Astrocyte (in vitro differentiated cells and primary cell): Measurements from ENCODE around the gene PCCB. TPM values are rescaled to one million over a fixed set of nuclear protein-coding genes. Genes with fewer than 3 reads are reported as not detected.

Experiments used
- DNase-seq: peaks from one replicate; pipeline ENCODE4 v3.0.0-alpha.2; 2010; ENCODE audit warnings: low read depth
- FAIRE-seq: peaks from 2 replicates; lab custom pipeline; 2011; peaks lifted over from hg19 to GRCh38; lab: Jason Lieb, UNC
- H2AFZ ChIP-seq: 2 replicates; pipeline ENCODE4 v1.6.0; 2012; ENCODE audit warnings: low read depth, low read length, inconsistent platforms
- H3K27ac ChIP-seq: 2 replicates; pipeline ENCODE4 v1.5.1; 2011; ENCODE audit warnings: low read depth, low read length, inconsistent platforms
- H3K27me3 ChIP-seq: 2 replicates; pipeline ENCODE4 v1.6.0; 2011; ENCODE audit warnings: low read length, inconsistent platforms; ENCODE audit not compliant: insufficient read depth
- H3K36me3 ChIP-seq: 2 replicates; pipeline ENCODE4 v1.5.1; 2011; ENCODE audit warnings: low read length, inconsistent platforms; ENCODE audit not compliant: insufficient read depth
- H3K4me1 ChIP-seq: 2 replicates; pipeline ENCODE4 v1.5.1; 2011; ENCODE audit warnings: low read length, inconsistent platforms; ENCODE audit not compliant: insufficient read depth
- H3K4me2 ChIP-seq: 2 replicates; pipeline ENCODE4 v1.6.0; 2012; ENCODE audit warnings: low read length, inconsistent platforms
- H3K4me3 ChIP-seq: 2 replicates; pipeline ENCODE4 v1.5.1; 2011; ENCODE audit warnings: low read depth, mild to moderate bottlenecking, low read length, inconsistent platforms; ENCODE audit not compliant: insufficient read depth
- H3K79me2 ChIP-seq: 2 replicates; pipeline ENCODE4 v1.6.0; 2012; ENCODE audit warnings: mild to moderate bottlenecking, low read length, inconsistent platforms; ENCODE audit not compliant: insufficient read depth
- H3K9ac ChIP-seq: 2 replicates; pipeline ENCODE4 v1.6.0; 2012; ENCODE audit warnings: mild to moderate bottlenecking, low read length, inconsistent platforms
- H3K9me3 ChIP-seq: 2 replicates; pipeline ENCODE4 v1.5.1; 2012; ENCODE audit warnings: low read depth, mild to moderate bottlenecking, low read length, inconsistent platforms; ENCODE audit not compliant: insufficient read depth
- H4K20me1 ChIP-seq: 2 replicates; pipeline ENCODE4 v1.6.0; 2012; ENCODE audit warnings: low read length, inconsistent platforms; ENCODE audit not compliant: insufficient read depth
- H3K27ac Mint-ChIP-seq: one replicate; pipeline ENCODE4 v1.8.0; 2021; ENCODE audit warnings: mild to moderate bottlenecking, mixed read lengths; ENCODE audit not compliant: unreplicated experiment
- H3K27me3 Mint-ChIP-seq: one replicate; pipeline ENCODE4 v1.8.0; 2021; ENCODE audit warnings: low read depth, mixed read lengths; ENCODE audit not compliant: unreplicated experiment
- H3K36me3 Mint-ChIP-seq: one replicate; pipeline ENCODE4 v1.8.0; 2021; ENCODE audit warnings: low read depth, mixed read lengths; ENCODE audit not compliant: unreplicated experiment
- H3K4me1 Mint-ChIP-seq: one replicate; pipeline ENCODE4 v1.8.0; 2021; ENCODE audit warnings: low read depth, mixed read lengths; ENCODE audit not compliant: unreplicated experiment
- H3K4me3 Mint-ChIP-seq: one replicate; pipeline ENCODE4 v1.8.0; 2021; ENCODE audit warnings: mild to moderate bottlenecking, moderate library complexity, mixed read lengths; ENCODE audit not compliant: unreplicated experiment
- H3K9me3 Mint-ChIP-seq: one replicate; pipeline ENCODE4 v1.8.0; 2021; ENCODE audit warnings: mild to moderate bottlenecking, mixed read lengths; ENCODE audit not compliant: unreplicated experiment
- CTCF ChIP-seq: IDR thresholded peaks from 2 replicates; pipeline ENCODE4 v1.5.1; 2011; ENCODE audit warnings: low read depth, mild to moderate bottlenecking, inconsistent platforms, low read length, moderate library complexity; ENCODE audit not compliant: insufficient read depth
- EZH2 ChIP-seq: IDR thresholded peaks from 2 replicates; pipeline ENCODE4 v1.6.1; 2012; ENCODE audit warnings: mild to moderate bottlenecking, low read length, inconsistent platforms; ENCODE audit not compliant: insufficient read depth
- total RNA-seq: library from RNA; stranded (reverse); gene quantifications from 2 replicates; pipeline ENCODE4 v1.2.1, GENCODE V29; 2021

The PCCB gene
- total RNA-seq, 1 donor from 2014 or later: 41.3 TPM

GRCh38 chr3:136291302-136291701 is 41.2 kb downstream of the PCCB start:
- no peak overlapping the region for H2AFZ ChIP-seq
- no peak overlapping the region for H3K4me3 ChIP-seq
- no peak overlapping the region for H3K4me3 Mint-ChIP-seq
- H3K27me3 ChIP-seq: no peaks in the 10 kb centered on the region
- H4K20me1 ChIP-seq: no peaks in the 10 kb centered on the region
- H3K4me2 ChIP-seq: no peak overlapping the region
- no peaks in the 10 kb centered on the region for H3K9me3 ChIP-seq
- peaks cover 4% of the 10 kb centered on the region for H3K36me3 Mint-ChIP-seq
- DNase-seq (no peak), FAIRE-seq (no peak)
- no peak overlapping the region for H3K27ac Mint-ChIP-seq
- H3K79me2 ChIP-seq: no peaks in the 10 kb centered on the region
- H3K4me1 ChIP-seq: no peaks in the 10 kb centered on the region
- no peaks in the 10 kb centered on the region for H3K9me3 Mint-ChIP-seq
- no peaks in the 10 kb centered on the region for H3K27me3 Mint-ChIP-seq
- H3K4me1 Mint-ChIP-seq: no peaks in the 10 kb centered on the region
- H3K36me3 ChIP-seq: peaks cover 5% of the 10 kb centered on the region
- H3K27ac ChIP-seq: no peak overlapping the region
- no peak overlapping the region for H3K9ac ChIP-seq
- TF ChIP-seq CTCF (no peak), EZH2 (no peak)

- no peak for TF ChIP-seq EZH2
- no peak overlapping the region for H3K9ac ChIP-seq
Observed at GRCh38 chr3:136292500-136292899, 42.4 kb downstream of the PCCB start.

GRCh38 chr3:136293279-136293678 is 43.1 kb downstream of the PCCB start:
- Mint-ChIP-seq H3K27me3 (no peaks in the 10 kb centered on the region), H3K4me3 (no peak overlapping the region), H3K4me1 (no peaks in the 10 kb centered on the region), H3K9me3 (peaks cover 2% of the 10 kb centered on the region), H3K36me3 (peaks cover 5% of the 10 kb centered on the region), H3K27ac (no peak overlapping the region)
- Histone ChIP-seq H2AFZ (no peak overlapping the region), H3K36me3 (peaks cover 5% of the 10 kb centered on the region), H3K79me2 (no peaks in the 10 kb centered on the region), H3K4me1 (no peaks in the 10 kb centered on the region), H4K20me1 (no peaks in the 10 kb centered on the region), H3K4me2 (no peak overlapping the region), H3K9ac (no peak overlapping the region), H3K4me3 (no peak overlapping the region), H3K9me3 (no peaks in the 10 kb centered on the region), H3K27me3 (no peaks in the 10 kb centered on the region), H3K27ac (no peak overlapping the region)
- FAIRE-seq (no peak), DNase-seq (no peak)
- no peak for TF ChIP-seq CTCF
- TF ChIP-seq EZH2: no peak

More at GRCh38 chr3:136292500-136292899, 42.4 kb downstream of the PCCB start:
- Mint-ChIP-seq H3K4me3 (no peak overlapping the region), H3K9me3 (peaks cover 1% of the 10 kb centered on the region), H3K36me3 (peaks cover 5% of the 10 kb centered on the region), H3K27me3 (no peaks in the 10 kb centered on the region), H3K4me1 (no peaks in the 10 kb centered on the region), H3K27ac (no peak overlapping the region)
- Histone ChIP-seq H2AFZ (no peak overlapping the region), H3K27me3 (no peaks in the 10 kb centered on the region), H3K4me1 (no peaks in the 10 kb centered on the region), H3K4me2 (no peak overlapping the region), H3K36me3 (peaks cover 5% of the 10 kb centered on the region), H3K9me3 (no peaks in the 10 kb centered on the region), H3K27ac (no peak overlapping the region), H3K79me2 (no peaks in the 10 kb centered on the region), H4K20me1 (no peaks in the 10 kb centered on the region), H3K4me3 (no peak overlapping the region)
- FAIRE-seq: no peak
- DNase-seq: no peak
